Left lung (tissue), 10 donors: Measurements from ENCODE around the gene NPBWR2. TPM values are rescaled to one million over a fixed set of nuclear protein-coding genes. Genes with fewer than 3 reads are reported as not detected.
A peak's percentile ranks its signal among the peaks of the same experiment; 100 is the strongest.

ENCODE experiments used
- ATAC-seq: fragments of 200-7000 bp; cut with Tn5 transposase; one replicate; pipeline ENCODE4 v1.9.1; 2020; ENCODE audit warnings: moderate library complexity
- DNase-seq, 4 donors: peaks; one replicate each; pipeline ENCODE4 v3.0.0-alpha.2; 2013 to 2020
- H3K27ac ChIP-seq, 2 donors: fragments of 200-600 bp; sonication (generic) in 1 of 2; one replicate each; pipeline versions ENCODE4 v1.5.0 to v1.8.0; 2020 to 2021
- H3K27me3 ChIP-seq, 2 donors: fragments of 200-600 bp; sonication (generic) in 1 of 2; one replicate each; pipeline versions ENCODE4 v1.5.0 to v1.8.0; 2020 to 2021
- H3K36me3 ChIP-seq, 2 donors: fragments of 200-600 bp; sonication (generic) in 1 of 2; one replicate each; pipeline versions ENCODE4 v1.5.0 to v1.8.0; 2020 to 2021
- H3K4me1 ChIP-seq, 2 donors: fragments of 200-600 bp; one replicate each; pipeline ENCODE4 v1.8.0; 2021
- H3K4me3 ChIP-seq, 2 donors: fragments of 200-600 bp; sonication (generic) in 1 of 2; one replicate each; pipeline versions ENCODE4 v1.5.0 to v1.8.0; 2020 to 2021; ENCODE audit warnings: mild to moderate bottlenecking in 1 of 2
- H3K9me3 ChIP-seq, 2 donors: fragments of 200-600 bp; sonication (generic) in 1 of 2; one replicate each; pipeline versions ENCODE4 v1.5.0 to v1.8.0; 2020 to 2021
- intact Hi-C, 2 donors: fragments of 100-400 bp; cut with DNase I; formaldehyde crosslinking; loops; one replicate each; pipeline versions ENCODE4 v1.11.2 to v1.14.2; 2022
- polyA plus RNA-seq, 6 donors: library from polyadenylated mRNA; unstranded; fragments of 120-200 nt; gene quantifications; one replicate each; pipeline ENCODE4 v1.2.1, GENCODE V29; 2013; ENCODE audit not compliant: insufficient read length in 6 of 6
- total RNA-seq, 2 donors: library from RNA; stranded (reverse); fragmentation: NEBNext Ultra II Directional; extraction: Animal tissue kit (Norgen Biotek cat#: 25700); gene quantifications; one replicate each; pipeline ENCODE4 v1.2.1, GENCODE V29; 2021
- TF ChIP-seq, protein P1 (sequence below), 2 donors: fragments of 200-600 bp; sonication (generic) in 1 of 2; IDR thresholded peaks; one replicate each; pipeline versions ENCODE4 v1.5.0 to v1.8.0; 2021; ENCODE audit warnings: antibody characterized with exemption in 2 of 2
- donor health status: DM: no; HTN: yes; CAD: no.
- donor health status: DM: no; HTN: no; CAD: no.

The NPBWR2 gene
- total and polyA plus RNA-seq, 8 donors = not detected

DNA sequence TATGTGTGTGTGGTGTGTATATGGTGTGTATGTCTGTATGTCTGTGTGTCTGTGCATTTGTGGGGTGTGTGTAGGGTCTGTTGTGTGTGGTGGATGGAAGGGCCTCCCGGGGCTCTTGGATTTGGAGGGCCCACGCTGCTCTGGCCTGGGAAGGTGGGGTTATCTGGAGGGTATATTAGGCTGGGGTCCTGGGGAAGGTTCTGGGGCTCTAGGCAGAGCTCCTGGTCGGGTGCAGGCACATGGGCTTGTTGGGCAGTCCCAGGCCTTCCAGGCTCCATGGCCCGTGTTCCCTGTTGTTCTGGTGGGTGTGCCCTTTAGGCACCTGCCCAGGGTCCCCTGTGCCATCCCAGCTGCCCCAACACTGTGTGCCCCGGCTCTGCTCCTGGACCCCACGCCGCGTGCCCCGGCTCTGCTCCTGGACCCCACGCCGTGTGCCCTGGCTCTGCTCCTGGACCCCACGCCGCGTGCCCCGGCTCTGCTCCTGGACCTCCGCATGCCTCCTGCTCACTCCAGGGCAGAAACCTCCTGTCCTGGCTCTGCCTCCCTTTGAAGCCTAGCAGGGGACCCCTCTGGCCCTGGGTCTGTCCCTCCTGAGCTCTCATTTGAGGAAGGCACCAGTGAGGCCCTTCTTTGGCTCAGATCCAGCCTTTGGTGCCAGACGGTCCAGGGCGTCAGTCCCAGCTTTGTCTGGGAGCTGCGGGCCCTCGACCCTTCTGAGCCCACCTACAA, 46.7 kb upstream of the NPBWR2 start:
- no peaks in the 10 kb centered on the region for H3K4me1 ChIP-seq
- no peaks in the 10 kb centered on the region for H3K36me3 ChIP-seq
- H3K4me3 ChIP-seq = no peak overlapping the region
- no peak overlapping the region for H3K27ac ChIP-seq
- ATAC-seq = no peak
- TF ChIP-seq, protein P1, sequence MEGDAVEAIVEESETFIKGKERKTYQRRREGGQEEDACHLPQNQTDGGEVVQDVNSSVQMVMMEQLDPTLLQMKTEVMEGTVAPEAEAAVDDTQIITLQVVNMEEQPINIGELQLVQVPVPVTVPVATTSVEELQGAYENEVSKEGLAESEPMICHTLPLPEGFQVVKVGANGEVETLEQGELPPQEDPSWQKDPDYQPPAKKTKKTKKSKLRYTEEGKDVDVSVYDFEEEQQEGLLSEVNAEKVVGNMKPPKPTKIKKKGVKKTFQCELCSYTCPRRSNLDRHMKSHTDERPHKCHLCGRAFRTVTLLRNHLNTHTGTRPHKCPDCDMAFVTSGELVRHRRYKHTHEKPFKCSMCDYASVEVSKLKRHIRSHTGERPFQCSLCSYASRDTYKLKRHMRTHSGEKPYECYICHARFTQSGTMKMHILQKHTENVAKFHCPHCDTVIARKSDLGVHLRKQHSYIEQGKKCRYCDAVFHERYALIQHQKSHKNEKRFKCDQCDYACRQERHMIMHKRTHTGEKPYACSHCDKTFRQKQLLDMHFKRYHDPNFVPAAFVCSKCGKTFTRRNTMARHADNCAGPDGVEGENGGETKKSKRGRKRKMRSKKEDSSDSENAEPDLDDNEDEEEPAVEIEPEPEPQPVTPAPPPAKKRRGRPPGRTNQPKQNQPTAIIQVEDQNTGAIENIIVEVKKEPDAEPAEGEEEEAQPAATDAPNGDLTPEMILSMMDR (IDR thresholded peaks at IDR 0.05) = no peak
- DNase-seq = peak in 1 of 4 donors; percentile 44
- H3K27me3 ChIP-seq = peaks cover 0 to 43% of the 10 kb centered on the region in 2 donors
- H3K9me3 ChIP-seq = no peaks in the 10 kb centered on the region
- intact Hi-C loops = no loop called here

DNA sequence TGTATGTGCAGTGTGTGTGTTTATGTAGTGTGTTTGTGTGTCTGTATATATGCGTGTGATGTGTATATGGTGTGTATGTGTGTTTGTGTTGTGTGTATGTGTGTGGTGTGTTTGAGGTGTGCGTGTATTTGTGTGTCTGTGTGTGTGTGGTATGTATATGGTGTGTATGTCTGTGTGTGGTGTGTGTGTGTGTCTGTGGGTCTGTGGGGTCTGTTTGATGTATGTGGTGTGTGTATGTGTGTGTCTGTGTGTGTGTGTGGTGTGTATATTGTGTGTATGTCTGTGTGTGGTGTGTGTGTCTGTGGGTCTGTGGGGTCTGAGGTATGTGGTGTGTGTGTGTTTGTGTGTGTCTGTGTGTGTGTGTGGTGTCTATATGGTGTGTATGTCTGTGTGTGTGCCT, 46.0 kb upstream of the NPBWR2 start:
- Histone ChIP-seq H3K4me1 (no peaks in the 10 kb centered on the region), H3K36me3 (no peaks in the 10 kb centered on the region), H3K9me3 (no peaks in the 10 kb centered on the region), H3K27ac (no peak overlapping the region), H3K4me3 (no peak overlapping the region), H3K27me3 (peaks cover 0 to 42% of the 10 kb centered on the region in 2 donors)
- DNase-seq (no peak), ATAC-seq (no peak)
- intact Hi-C loops = no loop called here
- TF ChIP-seq, protein P1 (IDR thresholded peaks at IDR 0.05) = no peak

DNA sequence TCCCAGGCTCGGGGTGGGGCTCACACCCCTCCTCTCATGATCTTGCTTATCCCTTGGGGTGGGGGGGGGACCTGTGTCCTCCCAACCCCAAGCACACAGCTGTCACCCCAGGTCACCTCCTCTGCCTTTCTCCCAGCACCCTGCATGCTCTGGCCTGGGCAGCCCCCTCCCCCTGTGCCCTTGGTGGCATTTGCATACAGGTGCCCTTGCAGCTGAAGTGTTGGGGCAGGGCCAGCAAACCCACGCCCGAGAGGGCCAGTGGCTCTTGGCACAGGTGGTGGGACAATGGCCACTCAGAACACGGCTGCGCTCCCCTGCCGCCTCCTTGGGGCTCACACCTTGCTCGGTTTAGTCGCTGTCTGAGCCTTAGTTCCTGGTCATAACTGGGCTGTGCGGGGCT, 45.5 kb upstream of the NPBWR2 start:
- no peak overlapping the region for H3K27ac ChIP-seq
- H3K9me3 ChIP-seq = no peaks in the 10 kb centered on the region
- ATAC-seq = no peak
- intact Hi-C loops = no loop called here
- H3K4me3 ChIP-seq = no peak overlapping the region
- H3K4me1 ChIP-seq = no peaks in the 10 kb centered on the region
- TF ChIP-seq, protein P1 (IDR thresholded peaks at IDR 0.05) = no peak
- peaks cover 0 to 42% of the 10 kb centered on the region in 2 donors for H3K27me3 ChIP-seq
- peak in 1 of 4 donors; percentile 61 for DNase-seq
- H3K36me3 ChIP-seq = no peaks in the 10 kb centered on the region

DNA sequence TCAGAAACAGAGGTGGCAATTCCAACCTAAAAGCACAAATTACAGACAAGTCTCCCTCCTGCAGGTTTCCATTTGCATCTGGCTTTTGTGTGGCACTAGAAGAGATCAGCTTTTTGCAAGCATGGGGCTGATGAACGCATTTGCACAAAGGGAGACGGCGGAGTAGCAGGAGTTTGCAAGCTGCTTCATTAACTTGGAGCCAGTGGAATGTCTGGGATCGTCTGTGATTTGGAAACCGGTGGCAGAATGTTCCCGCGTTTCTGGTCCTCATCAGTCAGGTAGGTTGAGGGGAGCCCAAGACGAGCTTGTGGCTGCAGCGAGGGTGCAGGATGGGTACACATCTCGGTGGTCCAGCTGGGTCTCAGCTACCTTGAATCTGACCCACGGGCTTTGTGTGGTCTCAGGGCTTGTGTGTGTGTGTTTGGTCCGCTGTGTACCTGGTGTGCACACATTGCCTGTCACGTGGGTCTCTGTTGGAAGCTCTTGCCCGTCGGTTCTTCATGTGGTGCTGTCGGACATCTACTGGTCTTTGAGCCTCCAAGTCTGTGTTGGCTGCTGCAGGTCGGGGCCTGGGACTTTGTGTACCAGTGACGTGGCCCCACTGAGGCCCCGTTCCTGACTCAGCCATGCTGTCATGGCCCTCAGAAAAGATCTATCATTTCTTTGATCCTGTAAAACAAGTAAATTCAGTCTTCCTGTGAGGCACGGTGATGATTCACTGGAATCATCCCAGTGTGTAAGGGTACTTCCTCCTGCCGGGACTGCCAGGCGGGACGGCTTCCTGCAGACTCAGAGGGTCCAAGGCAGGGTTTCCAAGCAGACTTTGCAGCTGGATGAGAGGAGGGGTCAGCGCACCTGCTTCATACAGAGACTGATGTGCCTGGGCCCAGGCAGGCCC, 44.5 kb upstream of the NPBWR2 start:
- TF ChIP-seq, protein P1 (IDR thresholded peaks at IDR 0.05) = no peak
- H3K27me3 ChIP-seq = peaks cover 0 to 40% of the 10 kb centered on the region in 2 donors
- no peaks in the 10 kb centered on the region for H3K9me3 ChIP-seq
- H3K4me3 ChIP-seq = no peak overlapping the region
- DNase-seq (peak in 1 of 4 donors; percentile 34), ATAC-seq (no peak)
- no peak overlapping the region for H3K27ac ChIP-seq
- H3K36me3 ChIP-seq = no peaks in the 10 kb centered on the region
- intact Hi-C loops = no loop called here
- no peaks in the 10 kb centered on the region for H3K4me1 ChIP-seq
